Kasumi-1 (cell line): Measurements from ENCODE around the gene FRMD1.

Experiments
- DNase-seq, 2 experiments: peaks; one replicate each; lab custom pipeline; 2025; lab: John Stamatoyannopoulos, UW

FRMD1 gene

GRCh38 chr6:168043193-168043847 is 35.7 kb downstream of the FRMD1 start:
- no peak for DNase-seq

- no peak for DNase-seq
Measured at GRCh38 chr6:168042426-168043192, 36.4 kb downstream of the FRMD1 start.

GRCh38 chr6:168041928-168042327 is 37.1 kb downstream of the FRMD1 start:
- no peak for DNase-seq

DNA sequence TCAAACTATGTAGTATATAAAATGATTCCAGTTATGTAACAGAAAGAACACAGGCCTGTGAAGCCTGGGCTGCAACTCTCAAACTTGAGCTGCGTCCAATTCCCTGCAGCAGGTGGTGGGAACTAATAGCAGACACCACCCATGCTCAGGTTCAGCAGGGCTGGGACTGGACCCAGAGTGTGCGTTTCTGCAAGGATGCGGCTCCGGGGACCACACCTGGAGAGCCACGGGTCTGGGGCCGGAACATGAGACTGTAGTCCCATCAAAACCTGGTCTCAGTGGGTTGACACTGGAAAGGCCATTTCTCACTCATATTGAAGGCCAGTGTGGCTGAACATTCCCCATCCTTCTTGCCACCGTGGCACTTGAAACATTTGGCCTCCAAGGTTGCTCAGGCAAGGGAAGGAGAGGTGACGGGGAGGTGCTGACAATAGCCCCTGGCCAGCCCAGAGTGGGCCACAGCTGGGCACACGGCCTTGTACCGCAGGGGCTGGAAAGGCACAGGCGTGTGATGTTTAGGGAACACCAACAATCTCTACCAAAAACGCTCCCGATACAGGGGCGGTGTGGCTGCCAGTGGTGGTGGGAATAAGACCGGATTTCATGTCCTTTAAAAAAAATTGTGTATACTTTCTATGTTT is 38.0 kb downstream of the FRMD1 start:
- no peak for DNase-seq

DNA sequence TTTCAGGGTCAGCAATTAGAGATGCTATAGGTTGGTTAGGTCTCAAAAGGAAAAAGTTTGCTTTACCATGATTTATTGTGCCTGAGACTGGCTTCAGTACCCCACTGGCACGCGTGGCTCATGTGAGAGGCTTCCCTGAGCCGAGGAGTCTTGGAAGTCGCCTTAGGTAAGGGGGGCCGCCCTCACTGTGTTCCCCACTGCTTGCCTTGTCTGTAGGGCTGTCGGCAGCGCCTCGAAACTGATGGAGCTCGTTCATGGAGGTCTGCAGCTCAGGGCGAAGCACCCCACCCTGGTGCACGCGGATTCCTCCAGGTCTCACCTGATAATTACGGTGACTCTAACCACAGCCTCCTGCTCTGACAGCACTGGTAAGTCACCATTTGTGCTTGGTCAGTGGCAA is 39.2 kb downstream of the FRMD1 start:
- DNase-seq = no peak

DNA sequence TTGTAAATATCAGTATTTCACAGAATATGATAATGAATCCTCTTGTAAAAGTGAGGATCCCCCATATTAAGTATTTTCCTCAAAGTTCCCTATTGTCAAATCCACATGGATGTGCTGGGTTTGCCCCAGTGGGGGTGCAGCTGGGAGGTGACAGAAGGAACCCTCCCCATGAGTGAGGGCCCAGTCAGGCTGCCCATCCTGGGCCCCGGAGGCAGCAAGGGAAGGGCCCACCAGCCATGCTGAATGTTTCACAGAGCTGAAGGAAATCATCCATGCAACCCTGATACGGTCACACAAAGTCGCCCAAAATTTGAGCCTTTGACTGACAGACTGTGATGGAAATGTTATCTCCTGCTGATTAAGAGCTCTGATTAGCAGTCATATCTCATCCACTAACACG is 39.7 kb downstream of the FRMD1 start:
- no peak for DNase-seq

DNA sequence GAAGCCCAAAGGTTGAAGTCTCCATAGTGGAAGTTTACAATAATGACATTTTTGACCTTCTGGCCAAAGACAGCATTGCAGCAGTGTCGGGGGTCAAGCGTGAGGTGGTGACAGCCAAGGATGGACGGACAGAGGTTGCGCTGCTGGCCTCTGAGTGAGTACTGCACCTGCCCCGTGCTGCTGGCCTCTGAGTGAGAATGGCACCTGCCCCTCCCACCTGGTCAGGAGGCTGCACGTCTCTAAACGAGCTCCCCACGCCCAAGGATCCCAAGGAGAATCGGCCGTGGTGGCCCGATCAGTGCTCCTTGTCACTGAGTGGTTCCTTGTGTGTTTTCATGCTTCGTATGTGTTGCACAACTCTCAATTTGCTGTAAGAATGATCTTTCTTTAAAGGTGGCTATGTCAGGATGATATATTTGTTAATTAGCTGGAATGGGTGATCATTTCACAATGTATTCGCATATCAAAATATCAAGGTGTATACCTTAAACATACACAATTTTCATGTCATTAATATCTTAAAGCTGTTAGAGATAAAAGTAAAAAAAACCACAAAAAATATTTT is 40.4 kb downstream of the FRMD1 start:
- no peak for DNase-seq

DNA sequence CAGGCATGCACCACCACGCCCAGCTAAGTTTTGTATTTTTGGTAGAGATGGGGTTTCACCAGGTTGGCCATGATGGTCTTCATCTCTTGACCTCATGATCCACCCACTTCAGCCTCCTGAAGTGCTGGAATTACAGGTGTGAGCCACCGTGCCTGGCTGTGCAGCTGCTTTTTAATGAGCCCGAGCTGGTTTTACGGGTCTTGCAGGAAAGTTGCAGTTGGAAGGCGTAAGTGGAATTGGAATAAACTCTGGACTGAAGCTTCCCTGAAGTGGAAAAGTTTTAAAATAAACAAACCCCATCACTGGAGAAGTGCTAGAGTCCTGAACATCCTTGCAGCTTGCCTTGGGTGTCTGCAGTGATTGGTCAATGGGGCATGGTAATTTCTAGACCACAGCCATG is 41.2 kb downstream of the FRMD1 start:
- no peak for DNase-seq

DNA sequence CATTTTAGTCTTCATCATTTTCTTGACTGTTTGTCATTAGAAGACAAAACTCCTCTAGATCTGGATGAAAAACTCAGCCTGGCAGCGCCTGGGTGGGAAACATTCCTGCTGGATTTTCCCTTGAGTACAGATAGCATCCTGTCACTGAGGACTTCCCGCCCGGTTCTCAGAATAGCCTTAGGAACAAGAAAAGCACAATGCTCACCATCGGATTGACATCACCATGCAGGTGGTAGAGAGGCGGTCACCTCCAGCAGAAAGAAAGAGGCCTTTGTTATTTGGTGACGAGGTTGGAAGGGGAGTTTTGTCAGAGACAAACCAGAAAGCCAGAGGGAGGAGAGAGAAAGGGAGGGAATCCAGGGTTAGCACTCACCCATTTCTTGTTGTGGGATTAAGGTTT is 41.8 kb downstream of the FRMD1 start:
- DNase-seq = no peak

GRCh38 chr6:168035661-168036545 is 43.1 kb downstream of the FRMD1 start:
- DNase-seq = no peak

GRCh38 chr6:168035098-168035660 is 43.8 kb downstream of the FRMD1 start:
- DNase-seq = no peak

GRCh38 chr6:168034537-168034936 is 44.5 kb downstream of the FRMD1 start:
- DNase-seq = no peak

GRCh38 chr6:168033791-168034190 is 45.2 kb downstream of the FRMD1 start:
- no peak for DNase-seq

- DNase-seq = peak; percentile 34 to 35
Measured at GRCh38 chr6:168032005-168032760, 46.8 kb downstream of the FRMD1 start.

DNA sequence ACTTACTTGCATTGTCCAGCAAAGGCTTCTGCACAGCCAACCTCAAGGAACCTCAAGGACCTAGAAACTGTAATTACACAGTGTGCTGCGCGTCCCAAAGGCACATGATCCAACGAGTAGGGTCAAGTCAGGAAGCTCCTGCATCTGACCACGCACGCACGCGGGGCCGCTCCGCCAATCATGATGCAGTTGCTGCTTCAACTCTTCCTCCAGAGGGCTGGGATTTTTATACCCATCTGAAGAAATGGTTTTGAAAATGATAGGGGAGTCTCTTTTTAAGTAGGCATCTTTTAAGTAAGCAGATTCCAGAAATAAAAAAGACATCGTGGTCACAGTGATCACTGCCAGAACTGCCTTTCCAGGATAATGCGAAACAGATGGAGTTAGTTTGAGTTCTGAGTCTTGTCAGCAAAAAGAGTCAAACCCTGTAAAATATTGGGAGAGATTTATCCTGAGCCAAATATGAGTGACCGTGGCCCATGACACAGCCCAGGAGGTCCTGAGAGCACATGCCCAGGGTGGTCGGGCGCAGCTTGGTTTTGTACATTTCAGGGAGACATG is 47.5 kb downstream of the FRMD1 start:
- DNase-seq = no peak

DNA sequence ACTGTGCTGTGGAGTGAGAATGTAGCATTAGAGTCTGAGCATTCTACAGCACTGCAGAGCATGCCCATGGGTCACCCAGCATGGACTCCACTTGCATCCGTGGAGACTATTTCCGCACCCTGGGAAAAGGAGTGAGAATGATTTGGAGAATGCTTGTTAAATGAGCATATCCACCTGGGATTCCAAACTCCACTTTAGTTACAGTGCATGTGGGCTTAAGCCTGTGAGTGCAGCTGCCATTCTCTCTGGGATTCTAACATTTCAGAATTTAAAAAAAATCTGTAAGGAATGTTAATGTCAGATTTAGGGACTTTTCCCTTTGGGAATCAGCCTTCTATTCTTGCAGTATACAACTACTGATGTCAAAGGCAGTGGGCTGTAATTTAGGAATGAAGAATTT is 48.1 kb downstream of the FRMD1 start:
- DNase-seq = no peak

GRCh38 chr6:168030218-168030746 is 48.7 kb downstream of the FRMD1 start:
- DNase-seq = no peak

GRCh38 chr6:168029459-168030217 is 49.4 kb downstream of the FRMD1 start:
- no peak for DNase-seq

DNA sequence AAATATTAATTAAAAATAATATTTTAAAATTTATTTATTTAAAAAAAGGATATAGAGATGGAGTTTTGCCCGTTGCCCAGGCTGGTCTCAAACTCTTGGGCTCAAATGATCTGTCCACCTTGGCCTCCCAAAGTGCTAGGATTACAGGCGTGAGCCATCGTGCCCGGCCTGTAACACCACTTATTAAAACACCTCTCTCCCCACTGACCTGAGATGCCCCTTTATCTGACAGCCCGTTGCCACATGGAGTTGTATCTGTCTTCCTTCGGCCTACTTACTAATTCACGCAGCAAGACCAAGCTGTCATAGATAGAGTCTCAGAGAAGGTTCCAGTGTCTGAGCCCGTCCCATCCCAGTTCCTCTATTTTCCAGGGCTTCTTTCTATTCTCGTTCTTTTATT is 50.8 kb downstream of the FRMD1 start:
- no peak for DNase-seq
